Skeletal muscle cell (primary cell): ENCODE measurements around the gene OSBPL3.

Source experiments
- DNase-seq: peaks from one replicate; pipeline ENCODE4 v3.0.0-alpha.2; 2010; ENCODE audit warnings: low read depth
- H3K4me3 ChIP-seq: 2 replicates; pipeline ENCODE4 v1.5.1; 2011; ENCODE audit warnings: low read depth, mild to moderate bottlenecking, control low read depth, low read length, moderate library complexity

Gene OSBPL3

GRCh38 chr7:24880886-24881285, 99.1 kb downstream of the OSBPL3 start:
- no peak for DNase-seq

GRCh38 chr7:24879291-24879690, 100.7 kb downstream of the OSBPL3 start:
- DNase-seq, result no peak
- H3K4me3 ChIP-seq, result no peak overlapping the region

More at GRCh38 chr7:24880886-24881285, 99.1 kb downstream of the OSBPL3 start:
- H3K4me3 ChIP-seq, result no peak overlapping the region

- H3K4me3 ChIP-seq, result no peak overlapping the region
- DNase-seq, result peak; percentile 30
Measured at GRCh38 chr7:24877790-24878311, 102.1 kb downstream of the OSBPL3 start.

GRCh38 chr7:24874791-24875190, 105.2 kb downstream of the OSBPL3 start:
- H3K4me3 ChIP-seq, result no peak overlapping the region
- DNase-seq, result no peak

GRCh38 chr7:24873944-24874343, 106.0 kb downstream of the OSBPL3 start:
- DNase-seq, result no peak

GRCh38 chr7:24871770-24872169, 108.2 kb downstream of the OSBPL3 start:
- H3K4me3 ChIP-seq, result no peak overlapping the region
- no peak for DNase-seq

More at GRCh38 chr7:24873944-24874343, 106.0 kb downstream of the OSBPL3 start:
- H3K4me3 ChIP-seq, result no peak overlapping the region

GRCh38 chr7:24870766-24871165, 109.2 kb downstream of the OSBPL3 start:
- H3K4me3 ChIP-seq, result no peak overlapping the region
- no peak for DNase-seq

- H3K4me3 ChIP-seq, result no peak overlapping the region
- DNase-seq, result no peak
Measured at GRCh38 chr7:24869572-24869971, 110.4 kb downstream of the OSBPL3 start.

- no peak for DNase-seq
- no peak overlapping the region for H3K4me3 ChIP-seq
Measured at GRCh38 chr7:24868741-24869140, 111.2 kb downstream of the OSBPL3 start.

GRCh38 chr7:24866004-24866615, 113.9 kb downstream of the OSBPL3 start:
- no peak for DNase-seq
- H3K4me3 ChIP-seq, result no peak overlapping the region

- no peak overlapping the region for H3K4me3 ChIP-seq
Measured at GRCh38 chr7:24864214-24864817, 115.7 kb downstream of the OSBPL3 start.

GRCh38 chr7:24863626-24864025, 116.4 kb downstream of the OSBPL3 start:
- no peak overlapping the region for H3K4me3 ChIP-seq
- DNase-seq, result no peak

More at GRCh38 chr7:24864214-24864817, 115.7 kb downstream of the OSBPL3 start:
- no peak for DNase-seq

- no peak overlapping the region for H3K4me3 ChIP-seq
- no peak for DNase-seq
Measured at GRCh38 chr7:24862461-24862860, 117.5 kb downstream of the OSBPL3 start.

- H3K4me3 ChIP-seq, result no peak overlapping the region
- no peak for DNase-seq
Measured at GRCh38 chr7:24861336-24861735, 118.6 kb downstream of the OSBPL3 start.

GRCh38 chr7:24860611-24861010, 119.4 kb downstream of the OSBPL3 start:
- no peak overlapping the region for H3K4me3 ChIP-seq
- no peak for DNase-seq

GRCh38 chr7:24858108-24858977, 121.6 kb downstream of the OSBPL3 start:
- no peak for DNase-seq

GRCh38 chr7:24857623-24858022, 122.4 kb downstream of the OSBPL3 start:
- H3K4me3 ChIP-seq, result no peak overlapping the region
- DNase-seq, result no peak

More at GRCh38 chr7:24858108-24858977, 121.6 kb downstream of the OSBPL3 start:
- H3K4me3 ChIP-seq, result no peak overlapping the region

GRCh38 chr7:24854866-24855265, 125.1 kb downstream of the OSBPL3 start:
- DNase-seq, result no peak
- H3K4me3 ChIP-seq, result no peak overlapping the region

- no peak for DNase-seq
- no peak overlapping the region for H3K4me3 ChIP-seq
Measured at GRCh38 chr7:24851786-24852185, 128.2 kb downstream of the OSBPL3 start.

GRCh38 chr7:24848878-24849277, 131.1 kb downstream of the OSBPL3 start:
- H3K4me3 ChIP-seq, result no peak overlapping the region
- no peak for DNase-seq
